ENCODE measurements around the gene ANKRD23. TPM values are rescaled to one million over a fixed set of nuclear protein-coding genes. Genes with fewer than 3 reads are reported as not detected.

ANKRD23 gene
- total RNA-seq, 2 experiments from 2014 or later = 3.9 to 4.9 TPM

DNA sequence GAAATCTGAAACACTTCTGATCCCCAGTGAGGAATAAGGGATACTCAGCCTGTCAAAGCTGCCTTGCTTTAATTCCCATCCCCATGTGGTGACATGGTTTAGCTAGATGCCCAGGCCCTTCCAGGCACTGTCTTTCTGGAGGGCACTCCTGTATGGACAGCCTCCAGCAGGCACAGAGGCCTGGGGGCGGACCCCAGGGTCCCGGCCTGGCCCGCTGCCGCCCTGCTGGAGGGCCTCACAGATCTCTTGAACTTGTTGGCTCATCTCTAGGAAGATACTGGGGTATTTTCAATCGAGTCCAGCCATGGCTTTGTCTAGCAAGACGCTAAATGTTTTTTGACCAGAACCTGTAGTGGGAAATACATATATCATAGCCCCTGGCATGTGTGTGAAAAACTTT is 48.7 kb downstream of the ANKRD23 start:
- CTCF ChIA-PET = no interaction called here
- POLR2A ChIA-PET = no interaction called here

DNA sequence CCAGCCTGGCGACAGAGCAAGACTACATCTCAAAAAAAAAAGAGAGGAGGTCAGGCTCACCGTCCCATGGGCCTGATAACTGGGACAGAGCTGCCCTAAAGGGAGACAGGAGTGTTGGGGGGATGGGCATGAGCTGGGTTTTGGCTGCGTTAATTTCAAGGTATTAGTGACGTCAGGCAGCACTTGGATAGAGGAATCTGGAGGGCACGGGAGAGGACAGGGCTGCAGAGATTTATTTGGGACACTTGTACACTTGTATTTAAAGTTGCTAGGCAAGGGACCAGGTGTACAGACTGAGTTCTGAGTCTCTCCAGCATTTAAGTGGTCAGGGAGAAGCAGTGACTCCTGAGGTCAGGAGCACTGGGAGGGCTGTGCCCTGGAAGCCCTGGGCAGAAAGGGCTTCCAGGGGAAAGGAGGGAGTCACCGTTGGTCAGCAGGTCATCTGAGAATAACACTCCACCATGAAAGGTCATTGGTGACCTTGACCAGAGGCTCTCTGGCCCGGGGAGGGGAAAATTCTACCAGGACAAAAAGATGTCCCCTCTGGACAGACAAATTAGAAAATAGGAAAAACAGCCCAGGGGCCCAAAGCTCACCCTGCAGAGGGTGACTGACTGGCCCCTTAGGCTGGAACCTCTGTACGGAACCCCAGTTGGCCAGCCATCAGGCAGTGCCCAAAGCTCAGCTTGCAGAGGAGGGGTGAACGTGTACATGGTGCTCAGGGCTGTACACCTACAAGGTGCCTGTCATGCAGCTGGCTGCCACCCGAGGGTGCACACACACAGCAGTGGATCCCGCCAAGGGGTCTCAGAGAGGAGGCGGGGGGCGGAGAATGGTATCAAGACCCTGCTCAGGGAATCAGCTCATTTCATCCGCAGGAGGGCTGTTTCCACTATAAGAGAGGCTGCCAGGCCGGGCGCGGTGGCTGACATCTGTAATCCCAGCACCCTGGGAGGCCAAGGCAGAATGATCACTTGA is 50.8 kb downstream of the ANKRD23 start:
- POLR2A ChIA-PET = no interaction called here

DNA sequence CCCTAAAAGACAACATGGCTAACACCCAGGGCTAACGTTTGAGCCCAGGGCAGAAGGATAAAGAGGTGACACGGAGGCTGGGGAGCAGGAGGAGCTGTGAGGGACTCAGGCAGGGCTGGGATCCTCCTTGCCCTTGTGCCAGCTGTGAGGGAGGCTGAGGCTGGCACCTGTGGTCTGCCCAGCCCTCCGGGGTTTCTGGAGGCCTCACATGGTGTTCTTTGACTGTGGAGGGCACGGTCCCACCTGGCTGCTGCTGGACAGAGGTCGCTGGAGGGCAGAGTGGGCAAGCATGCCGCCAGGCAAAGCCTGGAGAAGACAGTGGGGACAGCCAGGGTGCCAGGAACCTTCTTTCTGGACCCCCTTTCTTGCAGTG is 54.6 kb downstream of the ANKRD23 start:
- POLR2A ChIA-PET = interaction anchor here (0.6 kb wide), 1 partner anchor 449 kb away, joined by 3 read pairs; no protein-coding TSS in a partner anchor
- CTCF ChIA-PET = no interaction called here

More for the DNA sequence above, 50.8 kb downstream of the ANKRD23 start:
- CTCF ChIA-PET = no interaction called here

DNA sequence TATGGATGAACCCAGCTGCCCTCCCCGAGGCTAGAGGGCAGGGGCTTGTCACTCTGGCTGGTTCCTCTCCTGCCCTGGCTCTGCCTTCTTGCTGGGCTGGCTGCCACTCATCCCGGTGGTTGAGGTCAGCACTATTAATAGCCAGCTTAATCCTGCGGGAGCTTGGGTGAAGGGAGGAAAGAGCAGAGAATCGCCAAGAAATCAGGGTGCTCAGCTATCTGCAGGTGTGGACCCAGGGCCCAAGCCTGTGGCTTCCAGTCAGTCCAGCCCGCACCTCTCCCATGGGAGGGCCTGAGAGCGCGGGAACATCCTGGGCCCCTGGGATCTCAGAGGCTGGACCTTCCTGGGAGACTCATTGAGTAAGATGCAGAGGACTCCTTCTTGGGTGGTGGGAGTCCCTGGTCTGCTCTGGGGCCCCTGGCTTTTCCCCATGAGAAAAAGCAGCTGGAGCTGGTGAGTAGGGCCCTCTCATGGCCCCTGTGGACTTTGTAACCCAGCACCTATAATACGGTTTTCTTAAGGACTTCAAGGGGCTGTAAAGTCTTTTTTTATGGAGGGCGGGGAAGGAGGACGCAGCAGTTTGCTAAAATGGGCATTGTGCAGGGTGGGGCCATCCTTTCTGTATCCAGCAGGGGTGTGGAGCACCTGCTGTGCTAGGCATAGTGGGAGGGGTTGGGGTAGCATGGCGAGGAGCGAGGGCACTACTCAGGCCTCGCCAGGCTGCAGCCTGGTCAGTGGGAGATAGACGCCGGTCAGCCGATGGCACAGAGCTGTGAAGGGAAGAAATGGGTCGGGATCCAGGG is 55.2 kb downstream of the ANKRD23 start:
- ChIA-PET POLR2A (no interaction called here), CTCF (no interaction called here)

Other genes with a start within 250 kb of the ANKRD23 start
- 10 to 100 TPM; 44.6 to 47.0 TPM for gene KANSL3, start 205.7 kb downstream of the ANKRD23 start, total RNA-seq
- gene FER1L5, start 201.3 kb downstream of the ANKRD23 start, total RNA-seq = not detected
- 1 to 10 TPM; 6.9 to 7.4 TPM for gene LMAN2L, start 104.0 kb downstream of the ANKRD23 start, total RNA-seq
- 1 to 10 TPM; 7.2 to 8.4 TPM for gene CNNM4, start 83.1 kb downstream of the ANKRD23 start, total RNA-seq
- 10 to 100 TPM; 28.5 to 29.0 TPM for gene CNNM3, start 27.8 kb downstream of the ANKRD23 start, total RNA-seq
- 10 to 100 TPM; 31.3 to 31.6 TPM for gene ANKRD39, start 14.0 kb upstream of the ANKRD23 start, total RNA-seq
- gene SEMA4C, start 26.1 kb upstream of the ANKRD23 start, total RNA-seq = 10 to 100 TPM; 11.9 to 13.4 TPM
- under 1 TPM in 1 of 2 experiments, not detected in 1; 0.17 TPM for gene FAM178B, start 142.6 kb upstream of the ANKRD23 start, total RNA-seq

Measured in activated CD8-positive, alpha-beta memory T cell treated with anti-CD3 and anti-CD28 coated beads for 36 hours (primary cell).